HG03432 (cell line): Measurements from ENCODE around the gene JADE2.
A peak's percentile ranks its signal among the peaks of the same experiment; 100 is the strongest.

Experiments
- ATAC-seq: cut with Tn5 transposase; IDR thresholded peaks from one replicate; pipeline ENCODE4 v1.9.1; 2021; ENCODE audit warnings: mild to moderate bottlenecking, moderate library complexity; ENCODE audit not compliant: unreplicated experiment

JADE2 gene

GRCh38 chr5:134527961-134528424 is 2.5 kb downstream of the JADE2 start:
- ATAC-seq = no peak

- no peak for ATAC-seq
Observed at GRCh38 chr5:134528556-134528955, 3.1 kb downstream of the JADE2 start.

- ATAC-seq = no peak
Observed at GRCh38 chr5:134529460-134529859, 4.0 kb downstream of the JADE2 start.

GRCh38 chr5:134530301-134531077 is 5.0 kb downstream of the JADE2 start:
- no peak for ATAC-seq

- ATAC-seq = no peak
Observed at GRCh38 chr5:134533115-134533815, 7.8 kb downstream of the JADE2 start.

- no peak for ATAC-seq
Observed at GRCh38 chr5:134534058-134534725, 8.7 kb downstream of the JADE2 start.

GRCh38 chr5:134534726-134535110 is 9.2 kb downstream of the JADE2 start:
- ATAC-seq = no peak

- no peak for ATAC-seq
Observed at GRCh38 chr5:134536876-134537275, 11.4 kb downstream of the JADE2 start.

GRCh38 chr5:134537297-134537696 is 11.8 kb downstream of the JADE2 start:
- no peak for ATAC-seq

GRCh38 chr5:134538296-134538695 is 12.8 kb downstream of the JADE2 start:
- no peak for ATAC-seq

- no peak for ATAC-seq
Observed at GRCh38 chr5:134539732-134540131, 14.3 kb downstream of the JADE2 start.

GRCh38 chr5:134540747-134541733 is 15.6 kb downstream of the JADE2 start:
- peak; percentile 31 for ATAC-seq

- no peak for ATAC-seq
Observed at GRCh38 chr5:134541736-134542376, 16.4 kb downstream of the JADE2 start.

GRCh38 chr5:134543820-134544614 is 18.5 kb downstream of the JADE2 start:
- peak; percentile 54 for ATAC-seq

- no peak for ATAC-seq
Observed at GRCh38 chr5:134545070-134545868, 19.8 kb downstream of the JADE2 start.

- ATAC-seq = no peak
Observed at GRCh38 chr5:134547066-134547465, 21.6 kb downstream of the JADE2 start.

- ATAC-seq = no peak
Observed at GRCh38 chr5:134547579-134547978, 22.1 kb downstream of the JADE2 start.

- no peak for ATAC-seq
Observed at GRCh38 chr5:134547999-134548658, 22.7 kb downstream of the JADE2 start.
